ENCODE data around the gene CBLN1. TPM values are rescaled to one million over a fixed set of nuclear protein-coding genes. Genes with fewer than 3 reads are reported as not detected.
"Not testable (repeated sequence)": the region's sequence is repeated elsewhere in the genome, so short reads cannot be mapped to it uniquely, and the experiment has no call there.

Gene CBLN1
- total RNA-seq, 2 donors from 2014 or later, result 0.15 to 1.3 TPM

DNA sequence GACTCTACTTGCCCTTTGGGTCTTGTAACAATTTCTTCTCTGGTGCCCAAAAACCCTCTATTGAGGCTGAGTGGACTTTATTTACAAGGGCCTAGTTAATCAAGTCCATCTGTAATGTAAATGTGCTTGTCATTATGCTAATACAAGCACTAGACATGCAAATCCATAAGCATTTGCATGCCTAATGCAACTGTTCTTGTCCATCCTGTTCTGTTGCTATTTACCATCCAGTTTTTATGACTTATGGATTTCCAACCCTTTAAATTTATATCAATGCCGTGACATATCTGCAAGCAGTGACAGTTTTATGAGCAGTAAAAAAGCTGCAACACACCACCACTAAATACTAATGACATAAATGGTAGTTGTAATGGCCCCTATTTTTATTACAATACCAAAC is 33.4 kb downstream of the CBLN1 start:
- H3K4me3 ChIP-seq (ENCODE audit: low read length), result no peak overlapping the region
- TF ChIP-seq, protein P1, sequence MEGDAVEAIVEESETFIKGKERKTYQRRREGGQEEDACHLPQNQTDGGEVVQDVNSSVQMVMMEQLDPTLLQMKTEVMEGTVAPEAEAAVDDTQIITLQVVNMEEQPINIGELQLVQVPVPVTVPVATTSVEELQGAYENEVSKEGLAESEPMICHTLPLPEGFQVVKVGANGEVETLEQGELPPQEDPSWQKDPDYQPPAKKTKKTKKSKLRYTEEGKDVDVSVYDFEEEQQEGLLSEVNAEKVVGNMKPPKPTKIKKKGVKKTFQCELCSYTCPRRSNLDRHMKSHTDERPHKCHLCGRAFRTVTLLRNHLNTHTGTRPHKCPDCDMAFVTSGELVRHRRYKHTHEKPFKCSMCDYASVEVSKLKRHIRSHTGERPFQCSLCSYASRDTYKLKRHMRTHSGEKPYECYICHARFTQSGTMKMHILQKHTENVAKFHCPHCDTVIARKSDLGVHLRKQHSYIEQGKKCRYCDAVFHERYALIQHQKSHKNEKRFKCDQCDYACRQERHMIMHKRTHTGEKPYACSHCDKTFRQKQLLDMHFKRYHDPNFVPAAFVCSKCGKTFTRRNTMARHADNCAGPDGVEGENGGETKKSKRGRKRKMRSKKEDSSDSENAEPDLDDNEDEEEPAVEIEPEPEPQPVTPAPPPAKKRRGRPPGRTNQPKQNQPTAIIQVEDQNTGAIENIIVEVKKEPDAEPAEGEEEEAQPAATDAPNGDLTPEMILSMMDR (conservative IDR thresholded peaks at IDR 0.05), result no peak
- Mint-ChIP-seq H3K27me3 (ENCODE audit: insufficient read depth) (no peaks in the 10 kb centered on the region), H3K36me3 (ENCODE audit: low read depth) (no peaks in the 10 kb centered on the region), H3K27ac (no peak overlapping the region), H3K4me1 (peaks cover 3% of the 10 kb centered on the region), H3K4me3 (no peak overlapping the region), H3K9me3 (no peaks in the 10 kb centered on the region)
- DNase-seq, result no peak
- no peaks in the 10 kb centered on the region for H3K4me1 ChIP-seq (ENCODE audit: control insufficient read depth, insufficient read depth, low read length)
- no peaks in the 10 kb centered on the region for H3K36me3 ChIP-seq (ENCODE audit: control insufficient read depth, insufficient read depth, low read length)
- 78 to 100% methylated on average over 1 of the region's 1 CpG for WGBS, 2 experiments (ENCODE audit: insufficient coverage in 1 of 2, insufficient read length in 1 of 2)
- no peaks in the 10 kb centered on the region for H3K27me3 ChIP-seq (ENCODE audit: control insufficient read depth, insufficient read depth, low read length, poor library complexity, severe bottlenecking)
- no peak overlapping the region for H3K9ac ChIP-seq (ENCODE audit: extremely low read depth, low read length, poor library complexity, severe bottlenecking)
- no peaks in the 10 kb centered on the region for H3K9me3 ChIP-seq (ENCODE audit: control insufficient read depth, low read length)
- no peak overlapping the region for H3K27ac ChIP-seq (ENCODE audit: low read depth, low read length)

DNA sequence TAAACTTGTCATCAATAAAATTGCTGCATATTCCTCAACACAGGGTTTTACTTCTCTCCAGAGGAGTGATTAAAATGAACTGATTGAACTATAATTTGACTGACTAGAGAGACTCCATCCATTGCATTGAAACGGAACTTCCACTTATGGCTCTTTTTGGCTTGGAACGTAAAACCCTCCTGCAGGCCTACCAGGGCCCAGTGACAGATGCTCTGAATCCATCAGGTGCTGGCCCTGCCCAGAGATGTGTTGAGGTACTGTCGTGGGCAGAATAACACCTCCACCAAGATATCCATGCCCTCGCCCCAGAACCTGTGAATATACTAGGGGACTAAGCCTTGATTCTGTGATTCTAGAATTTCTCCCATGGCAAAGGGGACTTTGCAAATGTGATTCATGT is 45.4 kb downstream of the CBLN1 start:
- Mint-ChIP-seq H3K9me3 (peaks cover 1% of the 10 kb centered on the region), H3K4me1 (no peaks in the 10 kb centered on the region), H3K36me3 (ENCODE audit: low read depth) (no peaks in the 10 kb centered on the region), H3K4me3 (no peak overlapping the region), H3K27ac (no peak overlapping the region), H3K27me3 (ENCODE audit: insufficient read depth) (peaks cover 2% of the 10 kb centered on the region)
- H3K27me3 ChIP-seq (ENCODE audit: control insufficient read depth, insufficient read depth, low read length, poor library complexity, severe bottlenecking), result no peaks in the 10 kb centered on the region
- DNase-seq, result no peak
- TF ChIP-seq, protein P1 (conservative IDR thresholded peaks at IDR 0.05), result no peak
- no peak overlapping the region for H3K27ac ChIP-seq (ENCODE audit: low read depth, low read length)
- 83 to 100% methylated on average over 2 to 4 of the region's 4 CpGs for WGBS, 2 experiments (ENCODE audit: insufficient coverage in 1 of 2, insufficient read length in 1 of 2)
- no peaks in the 10 kb centered on the region for H3K4me1 ChIP-seq (ENCODE audit: control insufficient read depth, insufficient read depth, low read length)
- no peaks in the 10 kb centered on the region for H3K36me3 ChIP-seq (ENCODE audit: control insufficient read depth, insufficient read depth, low read length)
- H3K9me3 ChIP-seq (ENCODE audit: control insufficient read depth, low read length), result no peaks in the 10 kb centered on the region
- no peak overlapping the region for H3K9ac ChIP-seq (ENCODE audit: extremely low read depth, low read length, poor library complexity, severe bottlenecking)
- H3K4me3 ChIP-seq (ENCODE audit: low read length), result no peak overlapping the region

DNA sequence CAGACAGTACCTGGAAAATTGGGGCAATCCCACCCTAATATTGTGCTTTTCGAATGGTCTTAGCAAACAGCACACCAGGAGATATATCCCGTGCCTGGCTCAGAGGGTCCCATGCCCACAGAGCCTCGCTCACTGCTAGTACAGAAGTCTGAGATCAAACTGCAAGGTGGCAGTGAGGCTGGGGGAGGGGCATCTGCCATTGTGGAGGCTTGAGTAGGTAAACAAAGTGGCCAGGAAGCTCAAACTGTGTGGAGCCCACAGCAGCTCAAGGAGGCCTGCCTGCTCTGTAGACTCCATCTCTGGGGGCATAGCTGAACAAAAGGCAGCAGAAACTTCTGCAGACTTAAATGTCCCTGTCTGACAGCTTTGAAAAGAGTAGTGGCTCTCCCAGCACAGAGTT is 53.3 kb downstream of the CBLN1 start:
- H3K36me3 Mint-ChIP-seq (ENCODE audit: low read depth); H3K27ac ChIP-seq (ENCODE audit: low read depth, low read length); H3K27ac Mint-ChIP-seq; H3K27me3 Mint-ChIP-seq (ENCODE audit: insufficient read depth); H3K4me3 ChIP-seq (ENCODE audit: low read length); H3K36me3 ChIP-seq (ENCODE audit: control insufficient read depth, insufficient read depth, low read length); H3K9me3 ChIP-seq (ENCODE audit: control insufficient read depth, low read length); H3K4me1 ChIP-seq (ENCODE audit: control insufficient read depth, insufficient read depth, low read length); H3K27me3 ChIP-seq (ENCODE audit: control insufficient read depth, insufficient read depth, low read length, poor library complexity, severe bottlenecking); H3K4me3 Mint-ChIP-seq; H3K4me1 Mint-ChIP-seq; H3K9me3 Mint-ChIP-seq; H3K9ac ChIP-seq (ENCODE audit: extremely low read depth, low read length, poor library complexity, severe bottlenecking): not testable (repeated sequence)
- 67 to 84% methylated on average over 1 to 3 of the region's 3 CpGs for WGBS, 2 experiments (ENCODE audit: insufficient coverage in 1 of 2, insufficient read length in 1 of 2)
- peak; percentile 51 for DNase-seq

Other genes with a start within 250 kb of the CBLN1 start
- gene C16orf78, start 92.0 kb upstream of the CBLN1 start, total RNA-seq, result not detected